H1 (cell line): ENCODE results near the gene IL17D. TPM values are rescaled to one million over a fixed set of nuclear protein-coding genes. Genes with fewer than 3 reads are reported as not detected.

Experiments
- CTCF ChIA-PET: fragments of 300-600 bp; sonication (Branson Sonifier 250); formaldehyde crosslinking; loops from one replicate; lab custom pipeline; 2021; ENCODE audit not compliant: partially characterized antibody; lab: Charles Lee
- POLR2A ChIA-PET: fragments of 300-600 bp; sonication (Branson Sonifier 250); formaldehyde crosslinking; loops from one replicate; lab custom pipeline; 2021; ENCODE audit warnings: inconsistent platforms; ENCODE audit not compliant: partially characterized antibody; lab: Charles Lee
- DNase-seq, 2 experiments: peaks; one replicate each; pipeline versions ENCODE4 v3.0.0 to v3.0.0-alpha.2; 2010 to 2022; ENCODE audit warnings: low spot score in 2 of 2, low read depth in 1 of 2, mixed read lengths in 1 of 2
- FAIRE-seq: peaks from 2 replicates; lab custom pipeline; 2011; peaks lifted over from hg19 to GRCh38; lab: Jason Lieb, UNC
- H2AFZ ChIP-seq: 2 replicates; pipeline ENCODE4 v1.8.1; 2012; ENCODE audit warnings: low read length, inconsistent platforms
- H2AK5ac ChIP-seq: 2 replicates; pipeline ENCODE4 v1.6.1; 2013; ENCODE audit warnings: low read depth, low read length
- H2BK120ac ChIP-seq: replicated peaks from 2 replicates; pipeline ENCODE3; 2013; ENCODE audit warnings: low read depth, low read length, inconsistent platforms
- H2BK12ac ChIP-seq: 2 replicates; pipeline ENCODE4 v1.6.1; 2013; ENCODE audit warnings: low read depth, low read length
- H2BK15ac ChIP-seq: 2 replicates; pipeline ENCODE4 v1.6.1; 2013; ENCODE audit warnings: low read length
- H2BK20ac ChIP-seq: 2 replicates; pipeline ENCODE4 v1.6.1; 2013; ENCODE audit warnings: low read length
- H2BK5ac ChIP-seq: 2 replicates; pipeline ENCODE4 v1.6.1; 2013; ENCODE audit warnings: low read depth, low read length
- H3K14ac ChIP-seq: 2 replicates; pipeline ENCODE4 v1.6.1; 2013; ENCODE audit warnings: inconsistent platforms; ENCODE audit not compliant: insufficient read length
- H3K18ac ChIP-seq: 2 replicates; pipeline ENCODE4 v1.6.1; 2013; ENCODE audit warnings: low read length; ENCODE audit errors: extremely low read depth
- H3K23ac ChIP-seq: 2 replicates; pipeline ENCODE4 v1.6.1; 2013; ENCODE audit warnings: inconsistent platforms; ENCODE audit not compliant: insufficient read length
- H3K23me2 ChIP-seq: 2 replicates; pipeline ENCODE4 v1.6.1; 2013; ENCODE audit warnings: low read depth, low read length
- H3K27ac ChIP-seq: 2 replicates; pipeline ENCODE4 v1.6.1; 2011; ENCODE audit warnings: low read depth, low read length, inconsistent platforms
- H3K27me3 ChIP-seq, 4 experiments: replicated peaks in 1 of 4; 1 replicate in 1 of 4; 2 replicates in 3 of 4; pipeline versions ENCODE4 v1.6.1 to v1.8.1; 2011 to 2013; ENCODE audit warnings: low read length in 3 of 4, mild to moderate bottlenecking in 3 of 4, inconsistent platforms in 2 of 4, mixed read lengths in 2 of 4, moderate library complexity in 1 of 4; ENCODE audit not compliant: control insufficient read depth in 3 of 4, insufficient read depth in 3 of 4; ENCODE audit errors: extremely low read depth in 1 of 4
- H3K36me3 ChIP-seq, 4 experiments: 2 replicates each; pipeline versions ENCODE4 v1.6.1 to v1.8.1; 2011 to 2013; ENCODE audit warnings: mild to moderate bottlenecking in 4 of 4, low read length in 3 of 4, moderate library complexity in 2 of 4, control low read depth in 1 of 4, inconsistent platforms in 1 of 4; ENCODE audit not compliant: insufficient read depth in 4 of 4, control insufficient read depth in 2 of 4
- H3K4ac ChIP-seq: replicated peaks from 2 replicates; pipeline ENCODE3; 2013; ENCODE audit warnings: low read length, low read depth, mixed read lengths, inconsistent platforms; ENCODE audit not compliant: insufficient read length
- H3K4me1 ChIP-seq, 4 experiments: replicated peaks in 1 of 4; 1 replicate in 1 of 4; 2 replicates in 3 of 4; pipeline versions ENCODE4 v1.6.1 to v1.8.1; 2011 to 2013; ENCODE audit warnings: low read length in 3 of 4, inconsistent platforms in 2 of 4, mixed read lengths in 1 of 4; ENCODE audit not compliant: insufficient read depth in 4 of 4, control insufficient read depth in 3 of 4
- H3K4me2 ChIP-seq, 2 experiments: 2 replicates each; pipeline versions ENCODE4 v1.6.1 to v1.8.1; 2011 to 2013; ENCODE audit warnings: low read depth in 2 of 2, low read length in 2 of 2, control low read depth in 1 of 2, inconsistent platforms in 1 of 2, mild to moderate bottlenecking in 1 of 2; ENCODE audit not compliant: insufficient read depth in 1 of 2
- H3K4me3 ChIP-seq, 4 experiments: fragments of 200-600, 300-600 bp in 1 of 4; sonication (generic), shearing (Covaris generic), sonication (Bioruptor Twin) in 1 of 4; 2 replicates each; pipeline versions ENCODE4 v1.5.1 to v1.8.1; 2011 to 2016; ENCODE audit warnings: low read length in 4 of 4, low read depth in 3 of 4, control low read depth in 2 of 4, inconsistent platforms in 2 of 4, mild to moderate bottlenecking in 2 of 4, mixed read lengths in 1 of 4, moderate library complexity in 1 of 4; ENCODE audit not compliant: insufficient read depth in 2 of 4; ENCODE audit errors: extremely low read depth in 1 of 4
- H3K56ac ChIP-seq: replicated peaks from 2 replicates; pipeline ENCODE3; 2013; ENCODE audit warnings: low read depth, mild to moderate bottlenecking, mixed read lengths, low read length, inconsistent platforms; ENCODE audit not compliant: insufficient read length
- H3K79me1 ChIP-seq: 2 replicates; pipeline ENCODE4 v1.6.1; 2013; ENCODE audit warnings: low read depth, low read length, control low read depth
- H3K79me2 ChIP-seq, 2 experiments: 2 replicates each; pipeline versions ENCODE4 v1.6.1 to v1.8.1; 2012 to 2013; ENCODE audit warnings: low read length in 2 of 2, mild to moderate bottlenecking in 2 of 2, inconsistent platforms in 1 of 2; ENCODE audit not compliant: insufficient read depth in 2 of 2, control insufficient read depth in 1 of 2
- H3K9ac ChIP-seq, 4 experiments: replicated peaks in 1 of 4; 1 replicate in 1 of 4; 2 replicates in 3 of 4; pipeline versions ENCODE4 v1.6.1 to v1.8.1; 2011 to 2013; ENCODE audit warnings: low read depth in 3 of 4, low read length in 3 of 4, control low read depth in 2 of 4, mild to moderate bottlenecking in 2 of 4, moderate library complexity in 2 of 4, inconsistent platforms in 1 of 4; ENCODE audit errors: extremely low read depth in 1 of 4
- H3K9me3 ChIP-seq, 2 experiments: 2 replicates each; pipeline versions ENCODE4 v1.6.1 to v1.8.1; 2012 to 2013; ENCODE audit warnings: mild to moderate bottlenecking in 2 of 2, moderate library complexity in 2 of 2, control low read depth in 1 of 2, inconsistent platforms in 1 of 2, low read depth in 1 of 2, low read length in 1 of 2, mixed read lengths in 1 of 2; ENCODE audit not compliant: insufficient read depth in 2 of 2
- H4K20me1 ChIP-seq, 2 experiments: replicated peaks in 1 of 2; 2 replicates each; pipeline versions ENCODE3 to v1.8.1; 2011 to 2013; ENCODE audit warnings: inconsistent platforms in 2 of 2, low read length in 2 of 2, mild to moderate bottlenecking in 1 of 2; ENCODE audit not compliant: insufficient read depth in 2 of 2, control insufficient read depth in 1 of 2
- H4K5ac ChIP-seq: 2 replicates; pipeline ENCODE4 v1.6.1; 2013; ENCODE audit warnings: low read length, low read depth, mixed read lengths, inconsistent platforms; ENCODE audit not compliant: insufficient read length
- H4K8ac ChIP-seq: 2 replicates; pipeline ENCODE4 v1.8.0; 2013; ENCODE audit warnings: mild to moderate bottlenecking, moderate library complexity, low read length, inconsistent platforms; ENCODE audit not compliant: insufficient read depth; ENCODE audit errors: extremely low read depth
- H4K91ac ChIP-seq: replicated peaks from 2 replicates; pipeline ENCODE3; 2013; ENCODE audit warnings: low read length, mixed read lengths, inconsistent platforms; ENCODE audit not compliant: insufficient read length
- ASH2L ChIP-seq: fragments of 200-600, 300-600 bp; sonication (generic); IDR thresholded peaks from one replicate; pipeline ENCODE4 v1.7.1; 2017; ENCODE audit warnings: low read length
- KDM5A ChIP-seq: fragments of 200-600 bp; IDR thresholded peaks from 2 replicates; pipeline ENCODE4 v1.7.1; 2012; ENCODE audit warnings: mild to moderate bottlenecking, low read length, inconsistent platforms, mixed read lengths
- WGBS, 2 experiments: shearing (Covaris generic) in 1 of 2; methylation state at CpG; one replicate each; pipeline versions ENCODE4 v1.1.6 to v1.1.7; 2013 to 2015; ENCODE audit warnings: low lambda C conversion rate in 2 of 2, mixed read lengths in 2 of 2, inconsistent platforms in 1 of 2, low coverage in 1 of 2, missing lambda C conversion rate in 1 of 2; ENCODE audit not compliant: insufficient replicate concordance in 2 of 2, insufficient coverage in 1 of 2, insufficient read length in 1 of 2; ENCODE audit errors: extremely low coverage in 1 of 2, missing lambda C conversion rate in 1 of 2; 5-methylcytosine and 5-hydroxymethylcytosine counted together
- polyA plus RNA-seq, 7 experiments: library from polyadenylated mRNA; depleted of rRNA in 3 of 7; stranded (reverse) in 5 of 7; unstranded in 2 of 7; fragments of >200 nt in 5 of 7; fragments of 200-250 nt in 2 of 7; gene quantifications; 1 replicate in 5 of 7; 2 replicates in 1 of 7; 4 replicates in 1 of 7; pipeline versions ENCODE4 v1.2.1 to v1.2.3, GENCODE V29; 2011 to 2013; ENCODE audit warnings: missing spikeins in 2 of 7, mixed read lengths in 2 of 7
- total RNA-seq: library from RNA; stranded (reverse); fragmentation: NEBNext Ultra II Directional; extraction: Animal tissue kit (Norgen Biotek cat#: 25700); gene quantifications from 2 replicates; pipeline ENCODE4 v1.2.1, GENCODE V29; 2021
- TF ChIP-seq, protein P1 (sequence below), 3 experiments: IDR thresholded peaks; 1 replicate in 2 of 3; 2 replicates in 1 of 3; pipeline versions ENCODE4 v1.5.1 to v1.6.1; 2011; ENCODE audit warnings: low read length in 3 of 3, mild to moderate bottlenecking in 3 of 3, inconsistent platforms in 2 of 3, low read depth in 1 of 3, moderate library complexity in 1 of 3; ENCODE audit not compliant: insufficient read depth in 1 of 3; ENCODE audit errors: control extremely low read depth in 1 of 3

Gene IL17D
- total and polyA plus RNA-seq, 2 of the 8 experiments (the other 6 are each of a cell fraction or from before 2014, with no cell fraction given): 0.56 to 0.59 TPM

GRCh38 chr13:20714161-20714560, 10.7 kb downstream of the IL17D start:
- ChIA-PET CTCF (interaction anchor here (0.9 to 4.3 kb wide), 5 partner anchors 9 to 342 kb away, joined by 3 to 26 read pairs (median 5); no protein-coding TSS in a partner anchor), POLR2A (interaction anchor here (0.6 to 1.3 kb wide), 3 partner anchors 9 to 74 kb away, joined by 3 read pairs; partner anchors contain the start of gene EEF1AKMT1)
- 85% methylated on average over 8 of the region's 8 CpGs; no CpG with 5 or more reads in 1 of the 2 experiments for WGBS, 2 experiments
- Histone ChIP-seq H3K27ac (no peak overlapping the region), H3K79me2 (no peaks in the 10 kb centered on the region), H4K8ac (no peak overlapping the region), H3K9ac (no peak overlapping the region), H3K14ac (no peak overlapping the region), H2AFZ (no peak overlapping the region), H3K23ac (no peak overlapping the region), H2AK5ac (no peak overlapping the region), H2BK20ac (no peak overlapping the region), H3K36me3 (no peaks in the 10 kb centered on the region), H3K9me3 (no peaks in the 10 kb centered on the region; a peak in 1 of 4 replicates), H2BK5ac (no peak overlapping the region), H3K27me3 (no peaks in the 10 kb centered on the region), H3K23me2 (peaks cover 8% of the 10 kb centered on the region; the same call in 1 of the 2 replicates), H4K5ac (no peak overlapping the region), H2BK120ac (no peak overlapping the region), H3K56ac (no peak overlapping the region), H3K4me2 (no peak overlapping the region), H3K4me1 (peaks cover 2 to 9% (median 6%) of the 10 kb centered on the region in 4 experiments; a peak in 4 of 7 replicates), H4K91ac (no peak overlapping the region), H3K4ac (no peak overlapping the region), H2BK15ac (no peak overlapping the region), H2BK12ac (peak overlapping the region; percentile 11), H3K4me3 (no peak overlapping the region), H4K20me1 (peaks cover 0 to 5% of the 10 kb centered on the region in 2 experiments), H3K18ac (no peak overlapping the region), H3K79me1 (no peaks in the 10 kb centered on the region)
- no peak for FAIRE-seq
- no peak for TF ChIP-seq KDM5A
- TF ChIP-seq ASH2L: no peak
- TF ChIP-seq, protein P1, sequence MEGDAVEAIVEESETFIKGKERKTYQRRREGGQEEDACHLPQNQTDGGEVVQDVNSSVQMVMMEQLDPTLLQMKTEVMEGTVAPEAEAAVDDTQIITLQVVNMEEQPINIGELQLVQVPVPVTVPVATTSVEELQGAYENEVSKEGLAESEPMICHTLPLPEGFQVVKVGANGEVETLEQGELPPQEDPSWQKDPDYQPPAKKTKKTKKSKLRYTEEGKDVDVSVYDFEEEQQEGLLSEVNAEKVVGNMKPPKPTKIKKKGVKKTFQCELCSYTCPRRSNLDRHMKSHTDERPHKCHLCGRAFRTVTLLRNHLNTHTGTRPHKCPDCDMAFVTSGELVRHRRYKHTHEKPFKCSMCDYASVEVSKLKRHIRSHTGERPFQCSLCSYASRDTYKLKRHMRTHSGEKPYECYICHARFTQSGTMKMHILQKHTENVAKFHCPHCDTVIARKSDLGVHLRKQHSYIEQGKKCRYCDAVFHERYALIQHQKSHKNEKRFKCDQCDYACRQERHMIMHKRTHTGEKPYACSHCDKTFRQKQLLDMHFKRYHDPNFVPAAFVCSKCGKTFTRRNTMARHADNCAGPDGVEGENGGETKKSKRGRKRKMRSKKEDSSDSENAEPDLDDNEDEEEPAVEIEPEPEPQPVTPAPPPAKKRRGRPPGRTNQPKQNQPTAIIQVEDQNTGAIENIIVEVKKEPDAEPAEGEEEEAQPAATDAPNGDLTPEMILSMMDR (IDR thresholded peaks at IDR 0.05; ENCODE audit: control extremely low read depth in 1 of 3, insufficient read depth in 1 of 3, low read depth in 1 of 3, low read length in 3 of 3): no peak
- no peak for DNase-seq
